Neural cell (in vitro differentiated cells): ENCODE results near the gene CDH1. TPM values are rescaled to one million over a fixed set of nuclear protein-coding genes. Genes with fewer than 3 reads are reported as not detected.

Experiments used
- H2AFZ ChIP-seq: fragments of 200-600, 300-800 bp; sonication (generic), shearing (Covaris generic); 2 replicates; pipeline ENCODE4 v1.6.0; 2014; ENCODE audit warnings: low read depth, mild to moderate bottlenecking, antibody characterized with exemption, low read length, moderate library complexity
- H3F3A ChIP-seq: fragments of 200-600 bp; shearing (Covaris generic); 2 replicates; pipeline ENCODE4 v1.6.1; 2016; ENCODE audit warnings: mild to moderate bottlenecking, moderate library complexity, mixed read lengths, antibody characterized with exemption, low read length; ENCODE audit not compliant: insufficient read depth, poor library complexity, severe bottlenecking
- H3K27ac ChIP-seq: fragments of 200-600, 300-800 bp; sonication (generic), shearing (Covaris generic); 2 replicates; pipeline ENCODE4 v1.5.1; 2014; ENCODE audit warnings: mild to moderate bottlenecking, low read length, moderate library complexity
- H3K27me3 ChIP-seq: fragments of 300-800, 200-600 bp; sonication (generic), shearing (Covaris generic); 2 replicates; pipeline ENCODE4 v1.6.0; 2014; ENCODE audit warnings: mild to moderate bottlenecking, low read depth, low read length, moderate library complexity; ENCODE audit not compliant: insufficient read depth
- H3K36me3 ChIP-seq: fragments of 300-800, 200-600 bp; sonication (generic), shearing (Covaris generic); 2 replicates; pipeline ENCODE4 v1.5.1; 2014; ENCODE audit warnings: mild to moderate bottlenecking, antibody characterized with exemption, low read length, moderate library complexity; ENCODE audit not compliant: insufficient read depth
- H3K4me2 ChIP-seq: fragments of 300-800, 200-600 bp; sonication (generic), shearing (Covaris generic); 2 replicates; pipeline ENCODE4 v1.6.0; 2014; ENCODE audit warnings: mild to moderate bottlenecking, low read length
- H3K4me3 ChIP-seq: fragments of 300-800, 200-600 bp; sonication (generic), shearing (Covaris generic); 2 replicates; pipeline ENCODE4 v1.5.1; 2014; ENCODE audit warnings: mild to moderate bottlenecking, low read length, moderate library complexity
- H3K79me2 ChIP-seq: fragments of 200-600 bp; shearing (Covaris generic); replicated peaks from 2 replicates; pipeline ENCODE4 v1.6.0; 2014; ENCODE audit warnings: mild to moderate bottlenecking, low read length, moderate library complexity; ENCODE audit not compliant: insufficient read depth
- H3K9ac ChIP-seq: fragments of 300-800, 200-600 bp; sonication (generic), shearing (Covaris generic); 2 replicates; pipeline ENCODE4 v1.6.1; 2016; ENCODE audit warnings: mild to moderate bottlenecking, low read length, mixed read lengths
- H3K9me2 ChIP-seq: fragments of 200-600 bp; shearing (Covaris generic); 2 replicates; pipeline ENCODE4 v1.6.1; 2016; ENCODE audit warnings: mild to moderate bottlenecking, low read length, mixed read lengths; ENCODE audit not compliant: insufficient read depth
- H3K9me3 ChIP-seq: fragments of 200-600, 300-800 bp; sonication (generic), shearing (Covaris generic); 2 replicates; pipeline ENCODE4 v1.6.1; 2016; ENCODE audit warnings: mild to moderate bottlenecking, mixed run types, low read length, moderate library complexity, mixed read lengths
- H4K20me1 ChIP-seq: fragments of 200-600 bp; shearing (Covaris generic); 2 replicates; pipeline ENCODE4 v1.6.1; 2016; ENCODE audit warnings: mild to moderate bottlenecking, mixed run types; ENCODE audit not compliant: insufficient read depth
- CTCF ChIP-seq: fragments of 450-650 bp; IDR thresholded peaks from 2 replicates; pipeline ENCODE4 v1.5.1; 2014; ENCODE audit warnings: antibody characterized with exemption, mild to moderate bottlenecking, moderate library complexity; ENCODE audit not compliant: poor library complexity, severe bottlenecking
- EP300 ChIP-seq: fragments of 450-650 bp; conservative IDR thresholded peaks from 2 replicates; pipeline ENCODE4 v1.6.1; 2014; ENCODE audit warnings: antibody characterized with exemption, mild to moderate bottlenecking, moderate library complexity; ENCODE audit not compliant: poor library complexity, severe bottlenecking
- EZH2 ChIP-seq: fragments of 200-600, 300-800 bp; shearing (Covaris generic), sonication (generic); IDR thresholded peaks from 2 replicates; pipeline ENCODE4 v1.6.1; 2014; ENCODE audit warnings: antibody characterized with exemption, low read length, borderline replicate concordance, mild to moderate bottlenecking; ENCODE audit not compliant: insufficient read depth, poor library complexity, severe bottlenecking
- MXI1 ChIP-seq: fragments of 450-650 bp; conservative IDR thresholded peaks from 2 replicates; pipeline ENCODE4 v1.6.1; 2014; ENCODE audit warnings: antibody characterized with exemption, mild to moderate bottlenecking; ENCODE audit not compliant: poor library complexity, severe bottlenecking
- POLR2AphosphoS5 ChIP-seq: IDR thresholded peaks from 2 replicates; pipeline ENCODE4 v1.6.1; 2012
- RAD21 ChIP-seq: fragments of 450-650 bp; conservative IDR thresholded peaks from 2 replicates; pipeline ENCODE4 v1.6.1; 2014; ENCODE audit warnings: antibody characterized with exemption, mild to moderate bottlenecking, moderate library complexity
- REST ChIP-seq: IDR thresholded peaks from 2 replicates; pipeline ENCODE4 v1.6.1; 2012; ENCODE audit warnings: borderline replicate concordance
- SMC3 ChIP-seq: fragments of 450-650 bp; conservative IDR thresholded peaks from 2 replicates; pipeline ENCODE4 v1.6.1; 2014; ENCODE audit warnings: antibody characterized with exemption, mild to moderate bottlenecking, moderate library complexity; ENCODE audit not compliant: poor library complexity
- TAF1 ChIP-seq: IDR thresholded peaks from 2 replicates; pipeline ENCODE4 v1.6.1; 2012; ENCODE audit warnings: low read depth
- polyA plus RNA-seq: library from polyadenylated mRNA; depleted of rRNA; stranded (reverse); fragments of >200 nt; gene quantifications from 2 replicates; pipeline ENCODE4 v1.2.3, GENCODE V29; 2014

The CDH1 gene
- polyA plus RNA-seq, 1 donor from 2014 or later, result 1.2 TPM

GRCh38 chr16:68731637-68732036 lies 5.5 kb upstream of the CDH1 start:
- Histone ChIP-seq H3K27me3 (peaks cover 12% of the 10 kb centered on the region), H3K79me2 (no peaks in the 10 kb centered on the region), H3K4me3 (no peak overlapping the region), H3K9me3 (no peaks in the 10 kb centered on the region), H3K36me3 (no peaks in the 10 kb centered on the region), H4K20me1 (no peaks in the 10 kb centered on the region), H2AFZ (no peak overlapping the region), H3K9ac (no peak overlapping the region), H3K9me2 (no peaks in the 10 kb centered on the region), H3K4me2 (no peak overlapping the region), H3K27ac (no peak overlapping the region), H3F3A (no peaks in the 10 kb centered on the region)
- no peak for TF ChIP-seq RAD21
- TF ChIP-seq REST, result no peak
- TF ChIP-seq CTCF, result no peak
- no peak for TF ChIP-seq SMC3
- no peak for TF ChIP-seq TAF1
- TF ChIP-seq POLR2AphosphoS5, result no peak
- no peak for TF ChIP-seq EP300
- no peak for TF ChIP-seq MXI1
- no peak for TF ChIP-seq EZH2

- Histone ChIP-seq H3K79me2 (no peaks in the 10 kb centered on the region), H3K4me2 (no peak overlapping the region), H2AFZ (no peak overlapping the region), H3K9me3 (no peaks in the 10 kb centered on the region), H4K20me1 (no peaks in the 10 kb centered on the region), H3F3A (no peaks in the 10 kb centered on the region), H3K4me3 (no peak overlapping the region), H3K9me2 (no peaks in the 10 kb centered on the region), H3K9ac (no peak overlapping the region), H3K27me3 (peaks cover 18% of the 10 kb centered on the region), H3K36me3 (no peaks in the 10 kb centered on the region), H3K27ac (no peak overlapping the region)
- TF ChIP-seq EP300 (no peak), EZH2 (no peak), REST (no peak), MXI1 (no peak), SMC3 (no peak), RAD21 (no peak), CTCF (no peak), TAF1 (no peak), POLR2AphosphoS5 (no peak)
These were observed 4.9 kb upstream of the CDH1 start for GRCh38 chr16:68732042-68732680.
